Femur (tissue), 1 donor: ENCODE data around the gene DUSP28.
A peak's percentile ranks its signal among the peaks of the same experiment; 100 is the strongest.
"Not testable (repeated sequence)": the region's sequence is repeated elsewhere in the genome, so short reads cannot be mapped to it uniquely, and the experiment has no call there.

Experiments
- DNase-seq: peaks from one replicate; pipeline ENCODE4 v3.0.0-alpha.2; 2017

The DUSP28 gene

GRCh38 chr2:240560084-240560479 is at the start of gene DUSP28:
TSS of gene DUSP28 (plus strand) at chr2:240560357. CDS start at chr2:240560685, 328 bp downstream.
- peak; percentile 92 for DNase-seq

GRCh38 chr2:240510513-240511210 is 49.5 kb upstream of the DUSP28 start:
- DNase-seq = no peak

GRCh38 chr2:240511351-240512108 is 48.6 kb upstream of the DUSP28 start:
- DNase-seq = no peak

- no peak for DNase-seq
These were observed 48.1 kb upstream of the DUSP28 start for GRCh38 chr2:240512109-240512485.

- no peak for DNase-seq
These were observed 47.3 kb upstream of the DUSP28 start for GRCh38 chr2:240512666-240513535.

GRCh38 chr2:240513549-240514287 is 46.4 kb upstream of the DUSP28 start:
- DNase-seq = peak; percentile 82

GRCh38 chr2:240514631-240515030 is 45.5 kb upstream of the DUSP28 start:
- DNase-seq = no peak

- DNase-seq = no peak
These were observed 42.8 kb upstream of the DUSP28 start for GRCh38 chr2:240517342-240517741.

- DNase-seq = no peak
These were observed 41.2 kb upstream of the DUSP28 start for GRCh38 chr2:240518981-240519380.

GRCh38 chr2:240519396-240520129 is 40.6 kb upstream of the DUSP28 start:
- DNase-seq = peak; percentile 39

GRCh38 chr2:240520130-240520973 is 39.8 kb upstream of the DUSP28 start:
- DNase-seq = no peak

GRCh38 chr2:240520974-240521350 is 39.2 kb upstream of the DUSP28 start:
- DNase-seq = no peak

GRCh38 chr2:240521885-240522284 is 38.3 kb upstream of the DUSP28 start:
- DNase-seq = not testable (repeated sequence)

- no peak for DNase-seq
These were observed 37.8 kb upstream of the DUSP28 start for GRCh38 chr2:240522406-240522805.

- DNase-seq = no peak
These were observed 36.5 kb upstream of the DUSP28 start for GRCh38 chr2:240523451-240524281.

GRCh38 chr2:240524963-240525718 is 35.0 kb upstream of the DUSP28 start:
- DNase-seq = no peak

GRCh38 chr2:240525802-240526201 is 34.4 kb upstream of the DUSP28 start:
- no peak for DNase-seq

GRCh38 chr2:240526521-240526920 is 33.6 kb upstream of the DUSP28 start:
- no peak for DNase-seq

- DNase-seq = no peak
These were observed 32.9 kb upstream of the DUSP28 start for GRCh38 chr2:240527153-240527750.
